ENCODE measurements around the gene CRYBA4. TPM values are rescaled to one million over a fixed set of nuclear protein-coding genes. Genes with fewer than 3 reads are reported as not detected.

The CRYBA4 gene
- total RNA-seq, 1 experiment from 2014 or later = not detected

- no peak for DNase-seq (ENCODE audit: low read depth)
Observed at GRCh38 chr22:26624803-26625202, 3.0 kb downstream of the CRYBA4 start.

- no peak for DNase-seq (ENCODE audit: low read depth)
Observed at GRCh38 chr22:26629988-26630761, 8.4 kb downstream of the CRYBA4 start.

- DNase-seq (ENCODE audit: low read depth) = no peak
Observed at GRCh38 chr22:26631282-26631681, 9.5 kb downstream of the CRYBA4 start.

- DNase-seq (ENCODE audit: low read depth) = no peak
Observed at GRCh38 chr22:26632422-26633155, 10.8 kb downstream of the CRYBA4 start.

GRCh38 chr22:26634189-26634588 lies 12.4 kb downstream of the CRYBA4 start:
- DNase-seq (ENCODE audit: low read depth) = no peak

GRCh38 chr22:26635117-26635516 lies 13.4 kb downstream of the CRYBA4 start:
- DNase-seq (ENCODE audit: low read depth) = no peak

GRCh38 chr22:26636296-26636695 lies 14.5 kb downstream of the CRYBA4 start:
- no peak for DNase-seq (ENCODE audit: low read depth)

GRCh38 chr22:26642465-26643417 lies 21.0 kb downstream of the CRYBA4 start:
- no peak for DNase-seq (ENCODE audit: low read depth)

GRCh38 chr22:26643418-26644100 lies 21.8 kb downstream of the CRYBA4 start:
- DNase-seq (ENCODE audit: low read depth) = no peak

GRCh38 chr22:26646158-26646557 lies 24.4 kb downstream of the CRYBA4 start:
- DNase-seq (ENCODE audit: low read depth) = peak; percentile 42

GRCh38 chr22:26648011-26648497 lies 26.3 kb downstream of the CRYBA4 start:
- peak; percentile 37 for DNase-seq (ENCODE audit: low read depth)

GRCh38 chr22:26648528-26649388 lies 27.0 kb downstream of the CRYBA4 start:
- DNase-seq (ENCODE audit: low read depth) = no peak

GRCh38 chr22:26650722-26651421 lies 29.1 kb downstream of the CRYBA4 start:
- DNase-seq (ENCODE audit: low read depth) = no peak

- no peak for DNase-seq (ENCODE audit: low read depth)
Observed at GRCh38 chr22:26651815-26652214, 30.1 kb downstream of the CRYBA4 start.

GRCh38 chr22:26656891-26657851 lies 35.4 kb downstream of the CRYBA4 start, which contains the start of gene MIAT:
MIAT (plus strand) TSS chr22:26657588.
- DNase-seq (ENCODE audit: low read depth) = peak; percentile 29

- DNase-seq (ENCODE audit: low read depth) = no peak
Observed at GRCh38 chr22:26658161-26658560, 36.4 kb downstream of the CRYBA4 start.

GRCh38 chr22:26658671-26659478 lies 37.1 kb downstream of the CRYBA4 start:
- peak; percentile 92 for DNase-seq (ENCODE audit: low read depth)
